NCI-H774 (cell line): ENCODE measurements around the gene CHSY1.
"Not testable (repeated sequence)": the region's sequence is repeated elsewhere in the genome, so short reads cannot be mapped to it uniquely, and the experiment has no call there.

ENCODE experiments used
- DNase-seq: peaks from one replicate; lab custom pipeline; 2025; lab: John Stamatoyannopoulos, UW

The CHSY1 gene

GRCh38 chr15:101244889-101245668 lies 6.8 kb downstream of the CHSY1 start:
- DNase-seq = no peak

DNA sequence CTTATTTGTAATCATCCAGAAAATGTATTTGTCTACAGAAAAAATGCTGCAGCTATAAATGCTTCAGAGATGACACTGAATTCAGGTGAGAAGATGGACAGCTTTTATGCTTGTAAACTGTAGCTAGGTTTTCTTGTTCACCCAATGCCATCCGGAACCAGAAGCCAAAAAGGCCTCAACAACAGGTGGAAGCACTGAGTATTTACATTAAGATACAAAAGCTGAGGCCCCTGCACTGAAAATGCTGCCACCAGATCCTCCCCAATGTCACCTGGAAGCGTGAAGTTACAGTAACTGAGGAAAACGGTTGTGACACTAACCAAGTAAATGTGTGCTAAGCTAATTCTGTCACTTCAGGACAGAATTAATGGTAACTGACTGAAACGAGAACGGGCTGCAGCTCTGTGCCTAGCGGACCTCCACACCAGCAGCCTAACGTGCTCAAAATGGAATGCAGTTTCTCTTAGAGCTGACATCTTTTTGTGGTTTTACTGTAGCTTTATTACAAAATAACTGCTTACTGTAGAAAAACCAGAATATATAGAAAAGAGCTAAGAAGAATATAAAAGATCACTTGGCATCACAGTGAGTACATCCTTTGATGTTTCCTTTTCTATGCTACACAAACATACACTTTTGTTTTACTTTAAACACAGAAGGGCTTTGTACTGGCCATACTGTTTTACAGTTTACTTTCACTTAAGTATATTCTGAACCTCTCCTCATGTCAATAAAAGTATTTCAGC lies 7.6 kb downstream of the CHSY1 start:
- no peak for DNase-seq

GRCh38 chr15:101243420-101243819 lies 8.4 kb downstream of the CHSY1 start:
- DNase-seq = no peak

GRCh38 chr15:101242999-101243336 lies 8.9 kb downstream of the CHSY1 start:
- no peak for DNase-seq

GRCh38 chr15:101242160-101242998 lies 9.5 kb downstream of the CHSY1 start:
- no peak for DNase-seq

GRCh38 chr15:101240358-101240757 lies 11.5 kb downstream of the CHSY1 start:
- no peak for DNase-seq

DNA sequence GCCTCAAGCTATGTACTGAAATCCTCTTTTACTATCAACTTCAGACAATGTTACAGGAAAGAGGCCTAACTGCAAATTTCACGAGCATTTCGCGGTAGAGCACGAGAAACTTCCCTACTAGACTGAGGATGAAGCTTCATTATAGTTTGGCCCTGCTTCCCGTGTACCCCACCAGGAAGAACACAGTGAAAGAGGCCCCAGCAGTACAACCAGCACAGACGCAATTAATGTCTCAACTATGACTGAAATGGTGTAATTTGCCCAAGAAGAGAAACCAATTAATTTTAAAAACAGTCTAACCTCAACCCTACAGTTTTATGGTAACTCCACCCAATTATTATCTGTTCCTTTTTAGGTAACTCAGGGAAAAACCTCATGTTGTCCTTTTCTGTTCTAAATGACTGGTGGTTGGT lies 12.1 kb downstream of the CHSY1 start:
- no peak for DNase-seq

DNA sequence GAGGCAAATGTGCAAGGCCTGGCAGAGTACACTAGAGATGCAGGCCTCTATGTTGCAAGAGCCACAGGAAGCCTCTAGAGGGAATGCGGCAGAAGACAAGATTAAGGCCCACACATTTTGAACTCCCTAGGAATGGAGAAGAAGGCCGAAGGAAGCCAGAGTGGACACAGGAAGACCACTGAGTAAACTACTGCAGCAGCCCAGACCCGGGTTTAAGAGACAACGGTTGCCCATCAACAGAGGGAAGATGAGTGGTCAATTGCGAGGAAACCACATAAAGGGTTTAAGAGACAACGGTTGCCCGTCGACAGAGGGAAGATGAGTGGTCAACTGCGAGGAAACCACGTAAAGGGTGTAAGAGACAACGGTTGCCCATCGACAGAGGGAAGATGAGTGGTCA lies 14.6 kb downstream of the CHSY1 start:
- no peak for DNase-seq

- no peak for DNase-seq
These were observed 18.1 kb downstream of the CHSY1 start for GRCh38 chr15:101233651-101234280.

DNA sequence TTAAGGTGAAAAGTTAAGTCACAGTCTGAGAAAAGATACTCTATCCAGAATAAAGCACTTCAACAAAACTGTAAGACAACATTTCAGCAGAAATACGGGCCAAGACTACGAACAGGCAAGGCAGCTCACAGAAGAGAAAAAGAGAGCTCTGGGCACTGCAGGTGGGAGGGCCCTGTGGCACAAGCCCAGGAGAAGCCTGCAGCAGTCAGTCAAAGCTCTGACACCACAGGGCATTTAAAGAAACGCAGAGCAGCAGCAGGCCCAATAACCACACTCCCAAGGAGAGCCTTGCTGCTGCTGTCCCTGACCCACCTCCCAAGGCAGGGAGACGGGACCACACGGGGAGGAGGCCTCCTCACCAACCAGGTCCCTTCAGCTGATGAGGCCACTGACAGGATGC lies 19.2 kb downstream of the CHSY1 start:
- no peak for DNase-seq

DNA sequence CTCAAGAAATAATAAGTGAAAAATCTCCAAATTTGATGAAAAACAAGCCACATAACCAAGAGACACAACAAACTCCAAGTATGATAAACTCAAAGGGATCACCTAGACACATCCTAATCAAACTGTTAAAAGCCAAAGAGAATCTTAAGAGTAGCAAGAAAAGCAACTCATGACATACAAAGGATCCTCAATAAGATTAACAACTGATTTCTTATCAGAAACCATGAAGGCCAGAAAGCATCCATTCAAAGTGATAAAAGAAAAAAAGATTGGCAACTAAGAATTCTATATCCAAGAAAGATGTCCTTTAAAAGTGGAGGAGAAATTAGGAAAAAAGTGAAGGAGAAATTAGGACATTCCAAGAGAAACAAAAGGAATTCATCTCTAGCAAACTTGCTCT lies 23.5 kb downstream of the CHSY1 start:
- DNase-seq = no peak

DNA sequence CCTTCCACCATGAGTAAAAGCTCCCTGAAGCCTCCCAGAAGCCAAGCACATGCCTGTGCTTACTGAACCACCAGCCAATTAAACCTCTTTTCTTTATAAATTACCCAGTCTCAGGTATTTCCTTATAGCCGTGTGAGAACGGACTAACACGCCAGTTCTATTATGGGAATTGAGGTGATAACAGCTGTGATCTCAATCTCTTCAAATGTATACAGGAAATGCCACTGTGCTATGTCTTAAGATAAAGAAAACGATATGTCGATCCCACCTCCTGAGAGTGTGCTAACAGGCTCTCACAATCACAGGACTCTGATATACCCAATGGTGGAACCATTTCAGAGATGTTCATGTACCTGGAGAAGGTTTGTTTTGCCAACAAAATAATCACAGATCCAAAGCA lies 26.2 kb downstream of the CHSY1 start:
- no peak for DNase-seq

DNA sequence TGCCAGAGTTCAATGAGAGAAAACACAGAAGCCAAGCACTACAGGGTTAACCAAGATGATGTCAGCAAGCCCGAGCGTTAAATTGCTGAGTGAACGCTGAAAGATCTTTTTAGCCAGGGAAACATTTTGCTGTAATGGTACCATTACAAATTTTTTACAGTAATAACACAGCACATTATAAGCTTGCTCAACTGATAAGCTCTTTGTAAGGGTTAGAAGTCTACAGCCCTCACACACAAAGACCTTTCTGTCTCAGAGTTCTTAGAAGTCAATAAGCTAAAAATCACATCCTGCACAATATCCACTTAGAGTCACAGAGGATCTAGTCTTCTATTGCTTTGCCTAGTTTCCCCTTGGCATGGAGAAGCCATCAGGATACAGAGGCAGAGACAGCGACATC lies 29.9 kb downstream of the CHSY1 start:
- no peak for DNase-seq

- no peak for DNase-seq
These were observed 31.8 kb downstream of the CHSY1 start for GRCh38 chr15:101220060-101220459.

DNA sequence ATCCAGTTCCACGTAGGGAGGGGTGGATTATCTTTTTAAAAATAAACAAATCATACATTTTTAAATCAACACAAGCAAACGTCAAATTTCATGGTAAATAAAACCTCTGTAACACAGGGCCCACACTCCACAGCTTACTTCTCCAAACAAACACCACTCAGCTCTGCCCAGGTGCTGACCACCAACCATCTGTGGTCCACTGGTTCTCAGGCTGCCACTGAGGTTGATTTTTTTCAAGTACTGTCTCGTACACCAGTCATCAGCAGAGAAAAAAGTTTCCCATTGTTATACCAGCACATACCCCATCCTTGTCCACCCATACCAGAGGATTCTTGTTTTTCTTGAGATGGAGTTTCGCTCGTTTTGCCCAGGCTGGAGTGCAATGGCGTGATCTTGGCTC lies 32.4 kb downstream of the CHSY1 start:
- DNase-seq = no peak

GRCh38 chr15:101217446-101217845 lies 34.4 kb downstream of the CHSY1 start:
- no peak for DNase-seq

DNA sequence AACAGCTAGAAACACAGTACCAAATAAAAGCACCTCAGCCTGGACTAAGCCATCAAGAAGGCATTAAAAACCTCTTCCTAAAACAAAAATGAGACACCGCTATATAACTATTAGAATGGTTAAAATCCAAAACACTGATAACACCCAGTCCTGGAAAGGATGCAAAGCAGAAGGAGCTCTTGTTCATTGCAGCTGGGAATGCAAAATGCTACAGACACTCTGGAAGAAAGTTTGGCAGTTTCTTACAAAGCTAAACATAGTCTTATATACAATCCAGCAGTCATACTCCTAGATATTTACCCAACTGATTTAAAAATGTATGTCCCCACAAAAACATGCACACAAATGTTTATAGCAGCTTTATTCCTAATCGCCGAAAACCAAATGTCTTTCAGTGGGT lies 35.7 kb downstream of the CHSY1 start:
- DNase-seq = no peak

- no peak for DNase-seq
These were observed 36.2 kb downstream of the CHSY1 start for GRCh38 chr15:101215681-101216080.

- not testable (repeated sequence) for DNase-seq
These were observed 37.3 kb downstream of the CHSY1 start for GRCh38 chr15:101214435-101215097.

DNA sequence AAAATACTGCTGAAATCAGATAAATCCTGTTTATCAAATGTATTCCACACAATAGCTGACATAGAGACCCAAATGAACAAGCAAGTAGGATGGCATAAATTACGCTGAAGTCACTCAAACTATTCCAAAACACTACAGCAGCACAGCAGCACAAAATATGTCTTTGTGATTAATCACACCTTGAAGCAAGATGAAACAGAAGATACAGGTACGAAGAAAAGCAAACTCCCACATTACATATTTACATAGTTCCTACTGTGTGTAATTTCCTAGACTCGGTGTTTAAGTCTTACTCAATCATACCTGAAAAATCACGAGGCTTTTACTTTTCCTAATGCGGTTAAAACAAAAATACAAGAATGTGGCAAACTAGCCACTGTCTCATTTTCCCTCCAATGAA lies 38.3 kb downstream of the CHSY1 start:
- no peak for DNase-seq

GRCh38 chr15:101213147-101213546 lies 38.7 kb downstream of the CHSY1 start:
- no peak for DNase-seq

DNA sequence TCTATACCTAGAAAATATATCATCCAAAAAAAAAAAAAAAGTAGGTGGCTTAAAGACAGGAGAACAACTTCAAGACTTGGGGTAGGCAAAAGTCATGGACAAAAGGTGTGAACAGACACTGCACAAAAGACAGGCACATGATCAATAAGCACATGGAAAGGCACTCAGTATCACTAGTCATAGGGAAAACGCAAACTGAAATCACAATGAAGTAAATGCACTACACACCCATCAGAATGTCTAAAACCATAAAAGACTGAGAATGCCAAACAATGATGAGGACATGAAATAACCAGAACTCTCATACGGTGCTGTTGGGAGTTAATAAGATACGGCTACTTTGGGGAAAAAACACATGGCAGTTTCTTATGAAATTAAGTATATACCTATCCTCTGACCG lies 40.0 kb downstream of the CHSY1 start:
- DNase-seq = no peak
